Measurements from ENCODE around the gene SIT1. TPM values are rescaled to one million over a fixed set of nuclear protein-coding genes. Genes with fewer than 3 reads are reported as not detected.
"Not testable (repeated sequence)": the region's sequence is repeated elsewhere in the genome, so short reads cannot be mapped to it uniquely, and the experiment has no call there.

The SIT1 gene
- total RNA-seq, 1 donor from 2014 or later, result 0.52 TPM

GRCh38 chr9:35660966-35661415 lies 10.3 kb upstream of the SIT1 start:
- DNase-seq (ENCODE audit: low spot score), result no peak

- DNase-seq (ENCODE audit: low spot score), result no peak
These were observed 8.6 kb upstream of the SIT1 start for GRCh38 chr9:35659340-35659739.

DNA sequence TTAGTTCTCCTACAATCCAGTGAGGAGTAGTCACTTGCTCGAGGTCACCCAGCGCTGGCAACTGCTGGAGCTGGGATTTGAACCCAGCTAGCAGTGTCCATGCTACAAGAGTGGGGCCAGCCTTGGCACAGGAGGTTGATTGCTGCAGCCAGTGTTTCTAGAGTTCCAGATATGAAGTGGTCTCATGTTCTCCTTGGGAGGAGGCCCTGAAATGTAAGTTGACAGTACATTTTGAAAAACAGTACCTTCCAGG lies 8.2 kb upstream of the SIT1 start:
- DNase-seq (ENCODE audit: low spot score), result no peak

GRCh38 chr9:35658137-35658967 lies 7.6 kb upstream of the SIT1 start, which contains the start of gene CCDC107:
Gene CCDC107, plus strand, starts transcription at chr9:35658292. Its CDS starts 88 bp downstream, at chr9:35658380.
- DNase-seq (ENCODE audit: low spot score), result peak; percentile 84

DNA sequence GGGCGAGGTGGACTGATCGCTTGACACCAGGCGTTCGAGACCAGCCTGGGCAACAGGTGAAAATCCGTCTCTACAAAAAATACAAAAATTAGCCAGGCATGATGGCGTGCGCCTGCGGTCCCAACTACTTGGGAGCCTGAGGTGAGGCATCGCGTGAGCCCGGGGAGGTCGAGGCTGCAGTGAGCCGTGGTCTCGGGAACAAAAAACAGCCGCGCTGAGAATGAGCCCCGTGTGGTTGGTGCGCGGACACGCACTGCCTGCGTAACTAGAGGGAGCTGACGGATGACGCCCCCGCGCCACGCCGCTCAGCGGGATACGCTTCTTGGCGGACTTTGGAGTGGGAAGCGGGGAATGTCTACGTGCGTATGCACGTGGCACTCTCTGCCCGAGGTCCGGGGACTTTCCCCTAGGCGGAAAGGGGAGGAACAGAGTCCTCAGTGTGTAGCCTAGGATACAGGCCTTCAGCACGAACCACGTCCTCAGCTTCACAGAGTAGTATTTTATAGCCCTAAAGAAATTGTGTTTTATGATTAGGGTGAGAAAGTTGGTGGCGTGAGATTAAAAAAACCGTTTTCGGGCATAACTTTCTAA lies 6.9 kb upstream of the SIT1 start, which contains the start of gene RMRP:
RMRP (minus strand) TSS at position 474 of the 591 bp plus-strand sequence.
- DNase-seq (ENCODE audit: low spot score), result peak; percentile 96

- no peak for DNase-seq (ENCODE audit: low spot score)
These were observed 6.3 kb upstream of the SIT1 start for GRCh38 chr9:35656831-35657545.

GRCh38 chr9:35656348-35656747 lies 5.6 kb upstream of the SIT1 start:
- no peak for DNase-seq (ENCODE audit: low spot score)

- DNase-seq (ENCODE audit: low spot score), result no peak
These were observed 2.9 kb upstream of the SIT1 start for GRCh38 chr9:35653611-35654010.

DNA sequence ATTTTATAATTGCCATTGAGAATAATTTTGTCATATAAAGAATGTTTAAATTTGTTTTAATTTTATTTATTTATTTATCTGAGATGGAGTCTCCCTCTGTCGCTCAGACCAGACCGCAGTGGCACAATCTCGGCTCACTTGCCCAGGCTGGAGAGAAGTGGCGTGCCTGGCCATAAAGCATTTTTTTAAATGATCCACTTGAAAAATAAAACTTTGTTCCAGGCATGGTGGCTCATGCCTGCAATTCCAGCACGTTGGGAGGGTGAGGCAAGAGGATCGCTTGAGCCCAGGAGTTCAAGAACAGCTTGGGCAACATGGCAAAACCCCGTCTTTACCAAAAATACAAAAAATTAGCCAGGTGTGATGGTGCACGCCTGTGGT lies 2.1 kb upstream of the SIT1 start:
- no peak for DNase-seq (ENCODE audit: low spot score)

DNA sequence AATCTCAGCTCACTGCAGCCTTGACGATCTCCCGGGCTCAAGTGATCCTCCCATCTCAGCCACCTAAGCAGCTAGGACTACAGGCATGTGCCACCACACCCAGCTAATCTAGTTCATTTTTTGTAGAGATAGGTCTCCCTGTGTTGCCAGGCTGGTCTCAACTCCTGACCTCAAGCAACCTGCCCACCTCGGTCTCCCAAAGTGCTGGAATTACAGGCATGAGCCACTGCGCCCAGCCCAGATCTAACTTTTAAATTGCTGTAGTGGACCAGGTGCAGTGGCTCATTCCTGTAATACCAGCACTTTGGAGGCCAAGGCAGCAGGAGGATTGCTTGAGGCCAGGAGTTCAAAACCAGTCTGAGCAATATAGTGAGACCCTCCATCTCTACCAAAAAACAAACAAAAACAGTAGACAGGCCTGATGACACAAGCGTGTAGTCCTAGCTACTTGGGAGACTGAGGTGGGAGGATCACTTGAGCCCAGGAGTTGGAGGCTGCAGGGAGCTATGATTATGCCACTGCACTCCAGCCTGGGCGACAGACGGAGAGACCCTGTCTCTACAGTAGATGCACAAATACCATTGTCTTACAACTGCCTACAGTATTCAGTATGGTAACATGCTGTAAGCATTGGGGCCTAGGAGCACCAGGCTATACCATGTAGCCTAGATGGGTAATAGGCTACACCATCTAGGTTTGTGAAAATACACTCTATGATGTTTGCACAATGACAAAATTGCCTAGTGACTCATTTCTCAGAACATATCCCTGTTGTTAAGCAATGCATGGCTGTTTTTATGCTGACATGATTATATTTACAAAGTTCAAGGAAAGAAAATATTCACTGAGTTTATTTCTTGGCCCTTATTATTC lies 1.5 kb upstream of the SIT1 start:
- no peak for DNase-seq (ENCODE audit: low spot score)

- no peak for DNase-seq (ENCODE audit: low spot score)
These were observed 1.0 kb downstream of the SIT1 start for GRCh38 chr9:35649431-35650340.

- DNase-seq (ENCODE audit: low spot score), result peak; percentile 93
These were observed 4.0 kb downstream of the SIT1 start for GRCh38 chr9:35646533-35647265.

- DNase-seq (ENCODE audit: low spot score), result no peak
These were observed 4.6 kb downstream of the SIT1 start for GRCh38 chr9:35646153-35646532.

DNA sequence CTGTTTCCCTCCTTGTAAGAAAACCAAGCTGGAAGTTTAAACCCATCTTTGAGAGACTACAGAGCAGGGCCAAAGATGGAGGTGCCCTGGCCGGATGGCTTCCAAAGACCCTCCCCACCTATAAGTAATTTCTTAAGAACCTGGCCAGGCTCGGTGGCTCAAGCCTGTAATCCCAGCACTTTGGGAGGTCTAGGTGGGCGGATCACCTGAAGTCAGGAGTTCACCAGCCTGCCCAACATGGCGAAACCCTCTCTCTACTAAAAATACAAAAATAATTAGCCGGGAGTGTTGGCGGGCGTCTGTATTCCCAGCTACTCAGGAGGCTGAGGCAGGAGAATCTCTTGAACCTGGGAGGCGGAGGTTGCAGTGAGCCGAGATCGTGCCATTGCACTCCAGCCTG lies 5.0 kb downstream of the SIT1 start:
- DNase-seq (ENCODE audit: low spot score), result not testable (repeated sequence)

- DNase-seq (ENCODE audit: low spot score), result no peak
These were observed 7.7 kb downstream of the SIT1 start for GRCh38 chr9:35643046-35643445.

DNA sequence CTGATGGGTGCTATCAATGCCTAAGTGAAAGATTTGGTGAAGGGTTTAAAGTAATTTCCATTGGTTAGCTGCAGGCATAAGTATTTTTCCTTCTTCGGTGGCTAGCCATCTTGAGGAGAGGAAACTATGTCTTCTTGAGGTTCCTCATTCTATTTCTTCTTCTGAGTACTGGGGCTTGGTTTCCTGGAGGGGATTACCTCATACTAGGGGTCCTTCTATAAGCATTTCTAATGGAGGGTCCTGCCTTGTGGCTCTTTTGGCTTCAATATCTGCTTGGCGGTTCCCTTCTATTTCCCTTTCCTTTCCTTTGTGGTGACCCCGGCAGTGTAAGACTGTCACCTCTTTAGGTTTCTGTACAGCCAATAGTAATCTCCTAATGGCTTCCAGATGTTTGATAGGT lies 9.3 kb downstream of the SIT1 start:
- DNase-seq (ENCODE audit: low spot score), result not testable (repeated sequence)

DNA sequence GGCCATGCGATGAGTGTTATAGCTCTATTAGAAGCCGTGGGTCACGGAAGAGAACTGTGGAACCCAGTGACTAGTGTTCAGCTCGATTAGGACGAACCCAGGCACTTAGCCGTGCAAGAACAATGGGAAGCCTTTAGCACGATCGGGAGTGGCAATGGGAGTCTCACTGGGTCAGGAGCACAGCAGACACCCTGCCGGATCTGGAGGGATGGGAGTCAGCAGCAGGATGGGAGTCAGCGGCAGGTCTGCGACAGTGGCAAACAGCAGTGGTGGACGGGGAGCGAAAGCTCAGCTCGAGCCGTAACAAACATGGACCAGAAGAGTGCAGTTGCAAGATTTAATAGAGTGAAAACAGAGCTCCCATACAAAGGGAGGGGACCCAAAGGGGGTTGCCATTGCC lies 10.3 kb downstream of the SIT1 start:
- not testable (repeated sequence) for DNase-seq (ENCODE audit: low spot score)

DNA sequence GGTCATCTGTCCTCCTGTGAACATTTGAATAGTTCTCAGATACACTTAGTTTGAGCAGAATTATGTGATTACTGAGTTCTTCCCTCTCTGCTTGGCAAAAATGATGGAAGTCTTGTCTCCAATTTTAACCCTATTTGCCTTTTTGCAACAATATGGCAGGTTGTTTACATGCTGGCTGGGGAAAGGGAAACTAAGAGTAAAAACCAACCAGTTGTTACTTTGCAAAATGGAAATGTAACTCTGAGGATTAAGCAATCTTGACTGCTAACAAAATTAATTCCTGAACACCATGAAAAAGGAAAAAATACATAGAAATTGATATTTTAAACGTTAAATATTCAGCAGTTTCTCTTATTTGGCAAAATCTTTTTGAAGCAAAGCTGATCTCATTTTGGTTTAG lies 11.1 kb downstream of the SIT1 start:
- no peak for DNase-seq (ENCODE audit: low spot score)

- DNase-seq (ENCODE audit: low spot score), result not testable (repeated sequence)
These were observed 11.5 kb downstream of the SIT1 start for GRCh38 chr9:35639225-35639624.

- not testable (repeated sequence) for DNase-seq (ENCODE audit: low spot score)
These were observed 12.0 kb downstream of the SIT1 start for GRCh38 chr9:35638751-35639150.

All from ureter (tissue), 1 donor.